GM12872 (cell line): ENCODE data around the gene PPOX.

Experiments used
- TF ChIP-seq, protein P1 (sequence below): IDR thresholded peaks from 3 replicates; pipeline ENCODE4 v1.5.1; 2011; ENCODE audit warnings: low read depth, mild to moderate bottlenecking, low read length, moderate library complexity; ENCODE audit not compliant: insufficient read depth

PPOX gene

DNA sequence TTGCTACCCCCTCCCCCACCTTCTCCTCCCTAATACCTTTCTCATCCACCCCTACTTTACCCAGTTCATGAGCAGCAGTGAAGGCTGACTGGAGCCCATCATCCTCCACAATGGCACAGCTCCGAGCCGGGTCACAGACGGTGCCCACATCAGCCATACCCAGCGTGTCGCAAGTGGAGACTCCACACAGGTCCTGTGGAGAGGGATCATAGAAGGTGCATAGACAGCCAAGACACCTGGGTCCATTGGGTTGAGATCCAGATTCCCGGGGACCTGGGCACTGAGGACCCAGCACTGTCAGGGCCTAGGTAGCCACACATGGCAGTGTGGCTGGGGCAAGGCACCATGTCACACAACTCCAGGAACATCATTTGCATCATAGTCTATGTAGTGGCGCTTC lies 29.9 kb downstream of the PPOX start:
- TF ChIP-seq, protein P1, sequence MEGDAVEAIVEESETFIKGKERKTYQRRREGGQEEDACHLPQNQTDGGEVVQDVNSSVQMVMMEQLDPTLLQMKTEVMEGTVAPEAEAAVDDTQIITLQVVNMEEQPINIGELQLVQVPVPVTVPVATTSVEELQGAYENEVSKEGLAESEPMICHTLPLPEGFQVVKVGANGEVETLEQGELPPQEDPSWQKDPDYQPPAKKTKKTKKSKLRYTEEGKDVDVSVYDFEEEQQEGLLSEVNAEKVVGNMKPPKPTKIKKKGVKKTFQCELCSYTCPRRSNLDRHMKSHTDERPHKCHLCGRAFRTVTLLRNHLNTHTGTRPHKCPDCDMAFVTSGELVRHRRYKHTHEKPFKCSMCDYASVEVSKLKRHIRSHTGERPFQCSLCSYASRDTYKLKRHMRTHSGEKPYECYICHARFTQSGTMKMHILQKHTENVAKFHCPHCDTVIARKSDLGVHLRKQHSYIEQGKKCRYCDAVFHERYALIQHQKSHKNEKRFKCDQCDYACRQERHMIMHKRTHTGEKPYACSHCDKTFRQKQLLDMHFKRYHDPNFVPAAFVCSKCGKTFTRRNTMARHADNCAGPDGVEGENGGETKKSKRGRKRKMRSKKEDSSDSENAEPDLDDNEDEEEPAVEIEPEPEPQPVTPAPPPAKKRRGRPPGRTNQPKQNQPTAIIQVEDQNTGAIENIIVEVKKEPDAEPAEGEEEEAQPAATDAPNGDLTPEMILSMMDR: no peak

DNA sequence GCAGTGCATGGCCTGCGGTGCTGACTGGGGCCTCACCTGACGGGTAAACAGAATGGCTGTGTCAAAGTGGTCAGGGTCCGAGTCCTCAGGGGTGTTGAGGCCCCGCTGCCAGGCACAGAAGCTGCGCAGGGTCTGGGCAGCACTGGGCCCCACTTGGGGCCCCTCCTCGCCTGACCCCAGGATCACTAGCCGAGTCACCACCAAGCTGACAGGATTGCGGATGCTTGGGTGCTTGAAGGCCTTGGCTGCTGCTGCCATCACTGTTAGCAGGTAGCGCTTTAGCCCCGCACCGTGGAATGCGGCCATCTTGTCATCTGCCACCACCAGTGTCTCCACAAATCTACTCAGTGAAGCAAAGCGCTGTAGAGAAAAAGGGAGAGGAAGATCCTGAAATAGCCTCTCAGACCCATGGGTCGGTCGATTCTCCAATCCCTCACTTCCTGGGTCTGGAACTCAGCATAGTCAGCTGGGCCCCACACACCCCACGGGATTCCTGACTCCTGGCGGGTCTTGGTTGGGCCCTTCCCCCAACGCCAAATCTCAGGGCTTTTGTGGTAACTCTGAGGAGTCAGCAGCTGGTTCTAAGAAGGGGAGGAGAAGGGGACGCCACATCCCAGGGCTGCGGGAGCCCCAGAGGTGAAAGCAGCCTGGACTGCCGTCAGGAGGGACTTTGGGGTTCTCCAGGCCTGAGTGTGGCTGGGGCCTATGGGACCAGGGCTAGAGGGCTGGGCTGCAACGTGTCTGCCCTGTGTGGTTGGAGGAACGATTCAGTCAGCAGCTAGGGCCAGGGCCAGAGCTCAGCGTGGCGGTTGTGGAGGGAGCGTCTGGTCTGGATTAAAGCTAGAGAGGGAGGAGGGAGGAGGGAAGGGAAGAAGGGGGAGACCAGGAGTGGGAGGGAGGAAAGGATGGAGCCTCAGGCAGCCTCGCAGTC lies 30.6 kb downstream of the PPOX start:
- TF ChIP-seq, protein P1: no peak

DNA sequence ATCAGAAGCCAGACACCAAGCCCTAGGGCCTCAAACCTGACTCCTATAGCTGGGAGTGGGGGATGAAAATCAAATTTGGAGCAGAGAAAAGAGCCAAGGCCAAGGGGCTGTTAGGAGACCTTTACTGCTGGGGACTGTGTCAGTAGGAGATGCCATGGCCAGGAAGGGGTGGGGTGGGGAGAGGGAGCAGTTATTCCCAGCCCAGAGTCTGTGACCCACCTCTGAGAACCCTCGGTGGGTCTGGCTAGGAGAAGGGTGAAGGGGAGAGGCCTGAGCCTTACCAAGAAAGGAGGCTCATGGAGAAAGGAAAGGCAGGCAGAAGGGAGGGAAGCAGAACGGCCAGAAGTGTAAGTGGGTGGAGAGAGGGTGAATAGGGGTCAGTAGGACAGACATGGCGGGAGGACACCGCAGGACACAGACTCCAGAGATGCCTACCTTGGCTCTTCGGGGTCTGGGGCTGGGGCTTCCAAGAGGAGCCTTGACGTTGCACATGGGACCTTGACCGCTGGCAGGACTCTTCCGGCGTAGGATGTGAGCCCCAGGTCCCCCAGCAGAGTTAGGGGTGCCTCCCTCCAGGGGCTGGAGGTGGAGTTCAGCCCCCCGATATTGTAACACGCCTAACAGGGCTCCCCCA lies 31.5 kb downstream of the PPOX start:
- TF ChIP-seq, protein P1: no peak

DNA sequence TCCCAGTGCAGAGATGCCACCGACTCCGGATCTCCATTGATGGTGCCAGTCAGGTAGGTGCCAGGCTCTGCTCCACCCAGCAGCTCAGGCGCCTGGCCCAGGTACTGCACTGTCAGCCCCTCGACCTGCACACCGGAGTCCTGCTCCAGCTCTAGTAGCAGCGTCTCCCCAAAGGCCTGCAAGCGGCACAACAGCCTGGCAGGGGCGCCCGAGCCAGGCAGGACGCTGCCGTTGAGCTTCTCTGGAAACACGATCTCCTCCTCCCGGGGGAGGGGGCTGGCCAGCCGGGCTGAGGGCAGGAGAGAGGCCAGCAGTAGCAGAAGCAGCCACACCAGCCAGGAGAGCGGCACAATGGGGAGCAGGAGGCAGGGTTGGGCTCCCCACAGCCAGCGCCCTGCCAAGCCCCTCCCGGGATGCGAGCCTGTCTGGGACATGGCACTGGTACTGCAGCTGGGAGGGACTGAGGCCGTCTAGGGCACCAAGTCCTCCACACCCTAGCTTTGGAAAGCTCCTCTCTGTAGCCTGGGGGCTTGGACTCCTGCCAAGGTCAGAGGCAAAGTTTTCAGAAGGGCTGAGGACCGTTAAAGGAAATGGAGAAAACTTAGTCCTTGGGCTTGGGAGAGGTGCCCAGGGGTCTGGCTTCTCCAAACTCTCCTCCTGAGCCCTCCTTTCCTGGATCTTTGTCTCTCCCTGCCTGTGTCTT lies 32.1 kb downstream of the PPOX start:
- TF ChIP-seq, protein P1: no peak

DNA sequence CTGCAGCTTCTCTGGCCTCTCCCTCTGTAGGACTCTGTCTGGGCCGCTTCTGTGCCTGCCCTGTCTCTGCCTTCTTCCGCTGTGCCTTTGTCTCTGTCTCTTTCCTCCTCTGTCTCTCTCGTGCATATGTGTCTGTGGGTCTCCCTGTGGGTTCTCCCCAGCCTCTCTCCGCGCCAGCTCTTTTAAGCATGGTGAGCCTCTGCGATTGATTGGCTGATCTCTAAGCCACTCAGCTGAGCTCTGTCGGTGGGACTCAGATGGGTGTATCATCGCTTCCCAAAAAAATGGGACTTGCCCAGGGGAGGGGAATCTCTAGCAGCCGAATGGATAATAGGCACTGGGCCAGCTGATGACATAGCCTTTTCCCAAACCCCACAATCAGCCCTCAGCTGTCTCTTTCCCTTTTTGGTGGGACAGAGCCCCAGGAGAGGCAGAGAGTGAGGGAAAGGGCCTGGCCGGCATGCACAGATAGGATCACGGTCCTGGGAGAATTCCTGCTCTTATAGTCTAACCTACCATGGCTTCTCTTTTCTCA lies 32.7 kb downstream of the PPOX start, which contains the start of gene ADAMTS4:
ADAMTS4 (minus strand) TSS at position 158 of the 535 bp plus-strand sequence. CDS start 427 bp downstream, outside the sequence.
- TF ChIP-seq, protein P1: no peak

DNA sequence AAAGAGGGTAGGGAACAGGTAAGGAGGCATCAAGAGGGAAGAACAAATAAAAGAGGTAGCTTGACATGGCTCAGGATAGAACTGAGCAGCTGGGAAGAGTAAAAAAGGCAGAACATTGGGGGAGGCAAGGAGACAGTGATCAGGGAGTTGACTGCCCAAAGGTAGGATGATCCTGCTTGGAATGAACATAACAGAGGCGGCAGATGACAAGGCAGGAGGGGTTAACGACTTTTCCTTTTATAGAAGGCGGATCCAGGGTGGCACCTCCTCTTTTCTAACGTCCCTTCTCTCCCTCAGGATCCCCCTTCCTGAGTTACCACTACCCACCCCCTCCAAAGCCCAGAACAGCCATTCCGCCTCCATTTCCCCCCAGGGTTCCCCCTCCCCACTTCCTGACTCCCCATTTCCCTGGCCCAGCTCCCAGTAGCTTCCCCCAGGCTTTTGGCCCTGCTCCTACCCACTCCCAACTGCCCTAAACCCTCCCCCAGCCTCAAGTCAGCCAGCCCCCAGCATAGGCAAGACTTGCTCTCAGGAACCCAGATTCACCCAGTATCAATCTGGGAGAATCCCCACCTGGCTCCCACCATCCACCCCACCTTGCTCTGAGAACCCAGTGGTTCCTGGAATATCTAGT lies 33.4 kb downstream of the PPOX start:
- TF ChIP-seq, protein P1: no peak
